GM12801 (cell line): ENCODE results near the gene SIRT2.

Source experiments
- TF ChIP-seq, protein P1 (sequence below): IDR thresholded peaks from one replicate; pipeline ENCODE4 v1.5.1; 2011; ENCODE audit warnings: control low read depth; ENCODE audit not compliant: insufficient read length; ENCODE audit errors: extremely low read depth

The SIRT2 gene

DNA sequence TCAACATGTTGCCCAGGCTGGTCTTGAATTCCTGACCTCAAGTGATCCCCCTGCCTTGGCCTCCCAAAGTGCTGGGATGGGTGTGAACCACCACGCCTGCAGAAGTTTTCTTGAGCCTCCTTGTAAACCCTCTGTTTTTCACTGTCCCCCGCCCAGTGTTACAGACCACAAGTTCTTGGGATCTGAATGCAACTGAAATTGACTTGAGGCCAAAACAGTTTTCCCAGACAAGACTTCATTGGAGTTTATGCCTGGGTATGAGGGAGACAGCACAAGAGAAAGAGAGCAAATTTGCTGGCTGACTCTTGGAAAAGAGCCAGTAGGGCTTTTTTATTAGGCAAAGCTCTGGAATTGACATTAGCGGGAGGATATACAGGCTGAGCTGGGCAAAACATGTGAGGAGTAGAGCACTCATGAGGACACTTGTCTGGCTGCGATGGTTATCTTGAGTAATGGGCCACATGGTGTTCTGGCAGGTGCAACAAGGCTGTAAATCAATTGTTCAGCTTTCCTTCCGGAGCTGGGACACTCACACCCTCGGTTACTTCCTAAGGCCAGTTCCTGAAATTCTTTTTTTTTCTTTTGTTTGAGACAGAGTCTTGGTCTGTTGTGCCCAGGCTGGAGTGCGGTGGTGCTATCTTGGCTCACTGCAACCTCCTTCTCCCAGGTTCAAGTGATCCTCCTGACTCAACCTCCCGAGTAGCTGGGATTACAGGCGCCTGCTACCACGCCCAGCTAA lies 36.9 kb downstream of the SIRT2 start:
- TF ChIP-seq, protein P1, sequence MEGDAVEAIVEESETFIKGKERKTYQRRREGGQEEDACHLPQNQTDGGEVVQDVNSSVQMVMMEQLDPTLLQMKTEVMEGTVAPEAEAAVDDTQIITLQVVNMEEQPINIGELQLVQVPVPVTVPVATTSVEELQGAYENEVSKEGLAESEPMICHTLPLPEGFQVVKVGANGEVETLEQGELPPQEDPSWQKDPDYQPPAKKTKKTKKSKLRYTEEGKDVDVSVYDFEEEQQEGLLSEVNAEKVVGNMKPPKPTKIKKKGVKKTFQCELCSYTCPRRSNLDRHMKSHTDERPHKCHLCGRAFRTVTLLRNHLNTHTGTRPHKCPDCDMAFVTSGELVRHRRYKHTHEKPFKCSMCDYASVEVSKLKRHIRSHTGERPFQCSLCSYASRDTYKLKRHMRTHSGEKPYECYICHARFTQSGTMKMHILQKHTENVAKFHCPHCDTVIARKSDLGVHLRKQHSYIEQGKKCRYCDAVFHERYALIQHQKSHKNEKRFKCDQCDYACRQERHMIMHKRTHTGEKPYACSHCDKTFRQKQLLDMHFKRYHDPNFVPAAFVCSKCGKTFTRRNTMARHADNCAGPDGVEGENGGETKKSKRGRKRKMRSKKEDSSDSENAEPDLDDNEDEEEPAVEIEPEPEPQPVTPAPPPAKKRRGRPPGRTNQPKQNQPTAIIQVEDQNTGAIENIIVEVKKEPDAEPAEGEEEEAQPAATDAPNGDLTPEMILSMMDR: no peak

DNA sequence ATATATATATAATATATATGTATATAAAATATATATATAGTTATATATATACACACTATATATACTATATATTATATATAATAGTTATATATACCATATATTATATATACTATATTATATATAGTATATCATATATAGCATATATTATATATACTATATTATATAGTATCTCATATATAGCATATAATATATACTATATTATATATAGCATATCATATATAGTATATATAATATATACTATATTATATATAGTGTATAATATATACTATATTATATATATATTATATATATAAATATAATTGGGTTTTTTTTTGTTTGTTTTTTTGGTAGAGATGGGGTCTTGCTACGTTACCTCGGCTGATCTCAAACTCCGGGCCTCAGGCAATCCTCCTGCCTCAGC lies 38.0 kb downstream of the SIRT2 start:
- TF ChIP-seq, protein P1: no peak

DNA sequence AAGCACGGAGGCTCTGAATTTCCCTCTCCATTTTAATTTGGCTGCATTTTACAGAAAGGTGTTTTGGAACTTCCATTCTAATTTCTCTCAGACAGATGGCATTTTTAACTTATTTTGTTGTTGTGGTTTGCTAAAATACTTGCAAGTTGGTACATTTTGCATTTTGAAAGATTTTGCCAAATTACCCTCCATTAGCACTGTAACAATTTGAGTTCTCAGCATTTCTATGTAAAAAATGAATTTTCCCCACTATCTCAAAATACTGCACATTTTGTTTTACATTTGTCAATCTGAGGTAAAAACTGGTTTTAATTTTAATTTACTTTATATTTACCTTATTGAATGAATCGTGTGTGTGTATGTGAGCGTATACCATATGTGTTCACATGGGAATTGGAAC lies 42.6 kb downstream of the SIRT2 start:
- TF ChIP-seq, protein P1: no peak

DNA sequence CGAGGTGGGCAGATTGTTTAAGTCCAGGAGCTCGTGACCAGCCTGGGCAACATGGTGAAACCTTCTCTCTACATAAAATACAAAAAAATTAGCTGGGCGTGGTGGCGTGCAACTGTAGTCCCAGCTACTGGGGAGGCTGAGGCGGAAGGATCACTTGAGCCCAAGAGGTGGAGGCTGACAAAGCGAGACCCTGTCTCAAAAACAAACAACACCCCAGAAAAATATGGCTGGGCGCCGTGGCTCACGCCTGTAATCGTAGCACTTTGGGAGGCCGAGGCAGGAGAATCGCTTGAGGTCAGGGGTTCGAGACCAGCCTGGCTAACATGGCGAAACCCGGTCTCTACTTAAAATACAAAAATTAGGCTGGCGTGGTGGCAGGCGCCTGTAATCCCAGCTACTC lies 46.2 kb downstream of the SIRT2 start:
- TF ChIP-seq, protein P1: no peak

DNA sequence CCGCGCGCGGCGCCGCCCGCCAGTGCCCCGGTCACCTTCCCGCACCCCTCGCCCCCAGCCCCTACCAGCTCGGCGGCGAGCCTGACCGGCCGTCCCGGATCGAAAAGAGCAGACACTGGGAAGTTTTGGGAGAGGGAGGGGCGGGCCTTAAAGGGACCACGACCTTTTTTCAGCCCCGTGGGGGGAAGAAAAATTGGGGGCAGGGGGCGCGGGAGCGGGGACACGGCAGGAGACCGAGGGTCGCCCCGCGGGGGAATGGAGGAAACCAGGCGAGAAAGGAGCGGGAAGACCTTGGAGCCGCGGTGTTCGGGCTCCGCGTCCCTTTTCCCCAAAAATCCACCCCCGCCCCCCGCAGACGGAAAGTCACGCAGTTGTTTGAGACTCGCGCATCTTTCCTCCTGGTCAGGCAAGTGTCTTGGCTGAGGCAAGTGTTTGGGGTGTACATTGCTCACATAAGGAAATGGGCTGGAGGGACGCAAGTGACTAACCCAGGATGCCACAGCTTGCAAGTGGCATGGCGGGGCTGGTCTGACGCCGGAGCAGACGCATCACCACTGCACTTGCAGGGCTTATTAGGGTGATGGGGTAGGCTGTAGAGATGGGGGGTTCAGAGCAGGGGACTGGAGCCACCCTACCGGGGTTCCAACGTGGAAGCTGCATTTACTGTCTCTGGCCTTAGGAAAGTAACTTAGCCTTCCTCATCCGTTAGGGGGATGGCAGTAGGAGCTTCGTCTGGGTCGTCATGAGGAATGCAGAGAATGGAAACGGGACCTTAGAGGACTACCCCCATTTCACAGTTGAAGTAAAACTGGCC lies 47.0 kb downstream of the SIRT2 start:
- TF ChIP-seq, protein P1: no peak

DNA sequence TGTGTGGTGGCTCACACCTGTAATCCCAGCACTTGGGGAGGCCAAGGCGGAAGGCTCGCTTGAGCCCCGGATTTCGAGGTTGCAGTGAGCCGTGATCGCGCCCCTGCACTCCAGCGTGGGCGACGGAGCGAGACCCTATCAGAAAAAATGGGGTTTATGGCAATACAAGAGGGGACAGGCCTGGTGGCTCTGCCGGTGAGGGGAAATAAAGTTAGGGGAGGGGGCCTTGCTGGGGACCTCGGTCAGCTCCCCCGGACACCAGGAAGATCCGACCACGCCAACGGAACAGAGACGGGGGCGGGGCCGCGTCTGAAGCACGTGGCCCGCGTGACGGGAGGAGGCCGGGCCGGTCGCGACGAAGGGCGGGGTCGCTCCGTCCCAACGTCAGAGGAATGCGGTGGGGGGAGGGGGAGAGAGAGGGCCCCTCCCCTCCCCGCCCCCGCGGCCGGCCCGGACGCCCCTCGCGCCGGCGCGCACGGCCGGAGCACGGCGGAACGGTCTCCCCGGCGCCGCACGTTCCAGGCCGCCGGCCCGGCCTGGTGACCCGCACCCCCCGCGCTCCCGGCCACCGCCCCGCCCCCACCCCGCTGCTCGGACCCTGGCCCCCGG lies 47.7 kb downstream of the SIRT2 start:
- TF ChIP-seq, protein P1: no peak

DNA sequence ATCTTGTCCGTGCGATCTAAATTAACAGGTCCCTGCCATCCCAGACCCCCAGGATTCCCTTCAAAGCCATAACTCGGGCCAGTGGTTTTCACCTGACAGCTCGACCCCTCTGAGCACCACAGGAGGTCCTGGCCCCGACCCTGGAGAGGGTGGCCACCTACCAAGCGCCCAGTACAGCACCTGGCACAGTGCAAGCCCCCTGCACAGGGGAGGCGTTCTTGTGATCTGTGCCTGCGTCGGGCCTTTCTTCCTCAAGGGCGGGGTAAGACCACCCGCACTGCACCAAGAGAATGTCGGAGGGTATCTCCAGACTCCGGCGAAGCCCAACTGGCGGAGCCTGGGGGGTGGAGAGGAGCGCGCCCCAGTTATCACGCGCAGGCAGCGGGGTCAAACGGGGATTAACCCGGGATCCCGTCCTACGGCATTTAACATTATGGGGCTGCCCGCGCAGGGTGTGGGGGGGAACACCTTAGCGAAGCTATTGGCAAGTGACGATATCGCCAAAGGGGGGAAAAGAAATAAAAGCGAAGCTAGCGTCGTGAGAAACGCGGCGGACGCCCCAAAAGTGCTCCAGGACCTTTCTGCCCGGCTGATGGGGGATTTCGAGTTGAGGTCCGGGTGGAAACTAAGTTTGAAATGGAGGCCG lies 48.3 kb downstream of the SIRT2 start:
- TF ChIP-seq, protein P1: no peak
